Nephron progenitor cell (in vitro differentiated cells): ENCODE data around the gene GABRB3.
A peak's percentile ranks its signal among the peaks of the same experiment; 100 is the strongest.
"Not testable (repeated sequence)": the region's sequence is repeated elsewhere in the genome, so short reads cannot be mapped to it uniquely, and the experiment has no call there.

Experiments used
- DNase-seq: peaks from one replicate; pipeline ENCODE4 v3.0.0; 2021
- H3K27ac Mint-ChIP-seq: 2 replicates; pipeline ENCODE4 v1.8.0; 2021; ENCODE audit warnings: mild to moderate bottlenecking, moderate library complexity, mixed read lengths
- H3K27me3 Mint-ChIP-seq: 2 replicates; pipeline ENCODE4 v1.8.0; 2021; ENCODE audit warnings: mild to moderate bottlenecking, low read depth, mixed read lengths; ENCODE audit not compliant: poor library complexity
- H3K36me3 Mint-ChIP-seq: 2 replicates; pipeline ENCODE4 v1.8.0; 2021; ENCODE audit warnings: low read depth, mixed read lengths
- H3K4me1 Mint-ChIP-seq: 2 replicates; pipeline ENCODE4 v1.8.0; 2021; ENCODE audit warnings: mixed read lengths
- H3K4me3 Mint-ChIP-seq: 2 replicates; pipeline ENCODE4 v1.8.0; 2021; ENCODE audit warnings: mild to moderate bottlenecking, moderate library complexity, mixed read lengths
- H3K9me3 Mint-ChIP-seq: 2 replicates; pipeline ENCODE4 v1.8.0; 2021; ENCODE audit warnings: mild to moderate bottlenecking, moderate library complexity, mixed read lengths
- TF ChIP-seq, protein P1 (sequence below): fragments of 200-600 bp; sonication (generic); IDR thresholded peaks from 2 replicates; pipeline ENCODE4 v1.5.0; 2021; ENCODE audit warnings: antibody characterized with exemption

Gene GABRB3

DNA sequence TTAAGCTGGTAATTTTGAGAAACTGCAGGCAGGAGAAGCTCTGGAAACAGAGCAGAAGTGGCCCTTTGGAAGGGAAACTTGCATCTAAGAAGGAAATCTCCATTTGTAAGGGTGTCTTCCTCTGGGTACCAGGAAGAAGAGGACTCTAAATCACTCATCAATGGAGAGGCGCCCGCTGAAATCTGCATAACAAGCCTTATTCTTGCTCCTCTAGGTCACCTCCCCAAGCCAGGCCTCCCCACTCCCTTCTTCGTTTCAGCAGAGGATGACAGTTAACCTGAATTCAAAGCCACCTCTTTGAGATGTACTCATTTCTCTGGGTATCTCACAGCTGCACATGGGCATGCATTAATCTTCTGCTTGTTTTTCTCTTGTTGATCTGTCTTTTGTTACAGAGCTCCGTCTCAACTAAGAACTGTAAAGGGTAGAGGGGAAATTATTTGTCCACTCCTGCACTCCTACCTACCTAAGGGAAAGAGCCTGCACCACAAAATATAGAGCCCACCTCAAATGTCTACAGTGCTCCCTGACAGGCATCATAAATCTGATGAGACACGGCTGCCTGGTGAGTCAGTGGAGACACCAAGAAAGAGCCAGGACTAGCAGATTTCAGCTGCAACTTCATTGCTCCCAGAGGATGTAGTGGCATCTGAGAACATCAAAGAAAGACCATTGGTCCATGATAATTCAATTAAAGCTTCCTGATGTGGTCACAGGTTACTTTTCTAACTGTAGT is 51.5 kb downstream of the GABRB3 start:
- H3K9me3 Mint-ChIP-seq = peaks cover 18% of the 10 kb centered on the region
- TF ChIP-seq, protein P1, sequence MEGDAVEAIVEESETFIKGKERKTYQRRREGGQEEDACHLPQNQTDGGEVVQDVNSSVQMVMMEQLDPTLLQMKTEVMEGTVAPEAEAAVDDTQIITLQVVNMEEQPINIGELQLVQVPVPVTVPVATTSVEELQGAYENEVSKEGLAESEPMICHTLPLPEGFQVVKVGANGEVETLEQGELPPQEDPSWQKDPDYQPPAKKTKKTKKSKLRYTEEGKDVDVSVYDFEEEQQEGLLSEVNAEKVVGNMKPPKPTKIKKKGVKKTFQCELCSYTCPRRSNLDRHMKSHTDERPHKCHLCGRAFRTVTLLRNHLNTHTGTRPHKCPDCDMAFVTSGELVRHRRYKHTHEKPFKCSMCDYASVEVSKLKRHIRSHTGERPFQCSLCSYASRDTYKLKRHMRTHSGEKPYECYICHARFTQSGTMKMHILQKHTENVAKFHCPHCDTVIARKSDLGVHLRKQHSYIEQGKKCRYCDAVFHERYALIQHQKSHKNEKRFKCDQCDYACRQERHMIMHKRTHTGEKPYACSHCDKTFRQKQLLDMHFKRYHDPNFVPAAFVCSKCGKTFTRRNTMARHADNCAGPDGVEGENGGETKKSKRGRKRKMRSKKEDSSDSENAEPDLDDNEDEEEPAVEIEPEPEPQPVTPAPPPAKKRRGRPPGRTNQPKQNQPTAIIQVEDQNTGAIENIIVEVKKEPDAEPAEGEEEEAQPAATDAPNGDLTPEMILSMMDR = no peak
- peaks cover 42% of the 10 kb centered on the region for H3K4me1 Mint-ChIP-seq
- H3K4me3 Mint-ChIP-seq = peak overlapping the region; percentile 5
- no peak overlapping the region for H3K27ac Mint-ChIP-seq
- DNase-seq = no peak
- H3K36me3 Mint-ChIP-seq = no peaks in the 10 kb centered on the region
- peaks cover 6% of the 10 kb centered on the region for H3K27me3 Mint-ChIP-seq

DNA sequence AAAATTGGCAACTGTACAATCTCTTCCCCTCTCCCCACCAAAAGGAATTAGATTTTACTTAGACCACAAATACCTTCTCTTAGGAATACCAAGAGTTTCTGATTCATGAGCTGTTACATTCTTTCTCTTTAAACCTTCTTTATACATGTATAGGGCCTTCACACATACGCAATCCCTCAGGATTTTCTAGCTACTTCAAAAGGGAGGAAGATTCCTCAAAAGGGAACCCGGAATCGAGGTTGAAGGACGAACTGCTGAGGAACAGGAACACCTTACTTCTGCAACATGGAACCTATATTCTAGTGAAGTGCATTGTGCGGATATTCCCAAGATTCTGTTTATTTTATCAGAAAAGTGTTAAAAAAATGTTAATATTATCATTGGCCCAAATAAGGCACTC is 52.3 kb downstream of the GABRB3 start:
- DNase-seq = no peak
- Mint-ChIP-seq H3K4me3 (no peak overlapping the region), H3K27ac (no peak overlapping the region), H3K36me3 (no peaks in the 10 kb centered on the region), H3K9me3 (peaks cover 18% of the 10 kb centered on the region), H3K27me3 (peaks cover 6% of the 10 kb centered on the region), H3K4me1 (peaks cover 42% of the 10 kb centered on the region)
- TF ChIP-seq, protein P1 = no peak

DNA sequence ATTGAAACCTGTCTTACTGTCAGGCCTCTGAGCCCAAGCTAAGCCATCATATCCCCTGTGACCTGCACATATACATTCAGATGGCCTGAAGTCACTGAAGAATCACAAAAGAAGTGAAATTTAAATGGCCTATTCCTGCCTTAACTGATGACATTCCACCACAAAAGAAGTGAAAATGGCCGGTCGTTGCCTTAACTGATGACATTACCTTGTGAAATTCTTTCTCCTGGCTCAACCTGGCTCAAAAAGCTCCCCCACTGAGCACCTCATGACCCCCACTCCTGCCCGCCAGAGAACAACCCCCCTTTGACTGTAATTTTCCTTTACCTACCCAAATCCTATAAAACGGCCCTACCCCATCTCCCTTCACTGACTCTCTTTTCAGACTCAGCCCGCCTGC is 53.0 kb downstream of the GABRB3 start:
- H3K27ac Mint-ChIP-seq, H3K4me3 Mint-ChIP-seq, H3K36me3 Mint-ChIP-seq, H3K27me3 Mint-ChIP-seq, DNase-seq: not testable (repeated sequence)
- H3K4me1 Mint-ChIP-seq = peaks cover 38% of the 10 kb centered on the region
- H3K9me3 Mint-ChIP-seq = peaks cover 17% of the 10 kb centered on the region

DNA sequence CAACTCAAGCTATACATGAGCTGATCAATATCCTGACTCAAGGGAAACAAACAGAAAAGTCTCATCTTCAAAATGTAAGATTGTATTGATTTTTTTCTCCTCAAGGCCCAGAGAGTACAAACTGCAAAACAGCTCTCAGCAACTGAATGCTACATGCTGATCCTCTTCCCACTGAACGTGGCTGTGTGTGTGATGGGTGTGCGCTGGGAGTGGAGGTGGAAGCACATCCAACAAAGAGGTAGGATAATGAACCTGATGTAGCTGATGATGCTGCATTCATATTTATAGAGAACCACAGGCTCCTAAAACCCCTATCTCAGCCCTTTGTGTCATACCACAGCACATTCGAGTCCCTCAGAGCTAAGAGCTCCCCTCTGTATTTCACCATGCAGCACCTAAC is 56.8 kb downstream of the GABRB3 start:
- Mint-ChIP-seq H3K27ac (no peak overlapping the region), H3K9me3 (peaks cover 9% of the 10 kb centered on the region), H3K27me3 (peaks cover 10% of the 10 kb centered on the region), H3K4me1 (peaks cover 38% of the 10 kb centered on the region), H3K4me3 (no peak overlapping the region), H3K36me3 (no peaks in the 10 kb centered on the region)
- no peak for DNase-seq
- TF ChIP-seq, protein P1 = no peak

DNA sequence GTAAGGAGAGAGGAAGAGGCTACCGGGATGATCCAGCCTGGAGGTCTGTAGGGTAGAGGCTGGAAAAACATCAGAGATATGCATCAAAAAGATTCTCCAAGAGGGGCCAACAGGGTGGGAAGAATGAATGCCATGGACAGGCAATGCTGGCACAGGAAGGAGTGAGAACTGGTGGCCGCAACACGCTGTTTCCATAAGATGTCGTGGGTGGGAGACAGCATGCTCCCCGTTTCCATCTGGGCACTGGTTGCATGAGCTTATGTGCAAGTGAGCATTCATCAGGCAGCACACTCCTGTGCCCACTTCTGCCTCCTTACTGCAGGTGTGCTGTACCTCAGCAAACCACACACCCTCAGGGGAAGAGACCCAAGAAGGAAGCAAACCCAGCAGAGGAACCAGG is 59.4 kb downstream of the GABRB3 start:
- Mint-ChIP-seq H3K27me3 (peaks cover 11% of the 10 kb centered on the region), H3K4me1 (peaks cover 27% of the 10 kb centered on the region), H3K36me3 (no peaks in the 10 kb centered on the region), H3K9me3 (peaks cover 9% of the 10 kb centered on the region), H3K4me3 (no peak overlapping the region), H3K27ac (no peak overlapping the region)
- DNase-seq = no peak
- TF ChIP-seq, protein P1 = no peak

DNA sequence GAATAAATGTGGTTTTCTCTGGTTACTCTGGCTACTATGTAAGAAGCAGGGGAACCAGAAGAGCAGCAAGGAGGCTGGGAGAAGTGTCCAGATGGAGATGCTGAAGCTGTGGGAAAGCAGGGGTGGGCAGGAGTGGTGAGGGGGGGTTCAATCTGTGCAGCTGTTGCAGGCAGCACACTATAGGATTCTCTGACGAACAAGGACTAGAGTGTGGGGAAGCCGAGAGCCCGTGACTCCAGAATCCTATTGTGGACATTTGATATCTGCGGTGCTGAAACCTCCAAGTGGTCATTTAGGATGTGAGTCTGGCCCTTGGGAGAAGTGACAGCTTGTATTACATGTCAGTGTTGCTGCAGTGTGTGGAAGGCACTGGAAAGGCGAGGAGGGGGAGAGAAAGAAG is 60.5 kb downstream of the GABRB3 start:
- H3K27ac Mint-ChIP-seq = peak overlapping the region; percentile 80
- TF ChIP-seq, protein P1 = no peak
- no peaks in the 10 kb centered on the region for H3K36me3 Mint-ChIP-seq
- H3K4me3 Mint-ChIP-seq = no peak overlapping the region
- no peak for DNase-seq
- peaks cover 27% of the 10 kb centered on the region for H3K4me1 Mint-ChIP-seq
- H3K9me3 Mint-ChIP-seq = peaks cover 5% of the 10 kb centered on the region
- peaks cover 11% of the 10 kb centered on the region for H3K27me3 Mint-ChIP-seq
